LNCAP (cell line): ENCODE results near the gene SUMF1.

Source experiments
- CTCF ChIP-seq: fragments of 450-650 bp; IDR thresholded peaks from 2 replicates; pipeline ENCODE4 v1.5.1; 2017; ENCODE audit warnings: mild to moderate bottlenecking

The SUMF1 gene

GRCh38 chr3:4509983-4510755, 43.1 kb upstream of the SUMF1 start:
- no peak for TF ChIP-seq CTCF

- no peak for TF ChIP-seq CTCF
Measured at GRCh38 chr3:4509043-4509442, 42.0 kb upstream of the SUMF1 start.

- no peak for TF ChIP-seq CTCF
Measured at GRCh38 chr3:4508048-4508981, 41.2 kb upstream of the SUMF1 start.

GRCh38 chr3:4507024-4507596, 40.0 kb upstream of the SUMF1 start:
- no peak for TF ChIP-seq CTCF

- TF ChIP-seq CTCF, result no peak
Measured at GRCh38 chr3:4506559-4507023, 39.5 kb upstream of the SUMF1 start.

- no peak for TF ChIP-seq CTCF
Measured at GRCh38 chr3:4505688-4506558, 38.9 kb upstream of the SUMF1 start.
